HS-27A (cell line): Measurements from ENCODE around the gene PIGA.

Experiments used
- DNase-seq: peaks from one replicate; pipeline ENCODE4 v3.0.0-alpha.2; 2012; ENCODE audit warnings: low read depth, missing footprints

PIGA gene

GRCh38 chrX:15335135-15336022, at the start of gene PIGA:
TSS of gene PIGA (minus strand) at chrX:15335523. CDS start at chrX:15331930, 3,593 bp downstream.
- DNase-seq: peak; percentile 72

GRCh38 chrX:15384304-15384703, 49.0 kb upstream of the PIGA start, which contains the start of gene VEGFD:
TSS of gene VEGFD (minus strand) at chrX:15384413. CDS start at chrX:15383946, 467 bp downstream.
- no peak for DNase-seq

- no peak for DNase-seq
Observed at GRCh38 chrX:15382813-15383212, 47.5 kb upstream of the PIGA start.

GRCh38 chrX:15376956-15377355, 41.6 kb upstream of the PIGA start:
- no peak for DNase-seq

GRCh38 chrX:15373976-15374375, 38.7 kb upstream of the PIGA start:
- no peak for DNase-seq

GRCh38 chrX:15366506-15367352, 31.4 kb upstream of the PIGA start:
- no peak for DNase-seq

GRCh38 chrX:15359701-15360100, 24.4 kb upstream of the PIGA start:
- DNase-seq: no peak

- DNase-seq: no peak
Observed at GRCh38 chrX:15358533-15358932, 23.2 kb upstream of the PIGA start.

- no peak for DNase-seq
Observed at GRCh38 chrX:15356444-15356843, 21.1 kb upstream of the PIGA start.

GRCh38 chrX:15350329-15350996, 15.1 kb upstream of the PIGA start:
- DNase-seq: no peak

- DNase-seq: no peak
Observed at GRCh38 chrX:15349046-15349445, 13.7 kb upstream of the PIGA start.

- DNase-seq: no peak
Observed at GRCh38 chrX:15345976-15346375, 10.7 kb upstream of the PIGA start.

- DNase-seq: no peak
Observed at GRCh38 chrX:15344106-15344505, 8.8 kb upstream of the PIGA start.

- no peak for DNase-seq
Observed at GRCh38 chrX:15343075-15343476, 7.8 kb upstream of the PIGA start.

- no peak for DNase-seq
Observed at GRCh38 chrX:15340867-15341266, 5.5 kb upstream of the PIGA start.

GRCh38 chrX:15336023-15336413, 695 bp upstream of the PIGA start:
- DNase-seq: no peak

GRCh38 chrX:15334561-15334960, 762 bp downstream of the PIGA start:
- DNase-seq: no peak

GRCh38 chrX:15328821-15329220, 6.5 kb downstream of the PIGA start:
- no peak for DNase-seq

- no peak for DNase-seq
Observed at GRCh38 chrX:15328131-15328530, 7.2 kb downstream of the PIGA start.

- no peak for DNase-seq
Observed at GRCh38 chrX:15322472-15322871, 12.9 kb downstream of the PIGA start.

GRCh38 chrX:15322072-15322471, 13.3 kb downstream of the PIGA start:
- no peak for DNase-seq

- no peak for DNase-seq
Observed at GRCh38 chrX:15321447-15321846, 13.9 kb downstream of the PIGA start.
